ENCODE measurements around the gene MAPK14.

DNA sequence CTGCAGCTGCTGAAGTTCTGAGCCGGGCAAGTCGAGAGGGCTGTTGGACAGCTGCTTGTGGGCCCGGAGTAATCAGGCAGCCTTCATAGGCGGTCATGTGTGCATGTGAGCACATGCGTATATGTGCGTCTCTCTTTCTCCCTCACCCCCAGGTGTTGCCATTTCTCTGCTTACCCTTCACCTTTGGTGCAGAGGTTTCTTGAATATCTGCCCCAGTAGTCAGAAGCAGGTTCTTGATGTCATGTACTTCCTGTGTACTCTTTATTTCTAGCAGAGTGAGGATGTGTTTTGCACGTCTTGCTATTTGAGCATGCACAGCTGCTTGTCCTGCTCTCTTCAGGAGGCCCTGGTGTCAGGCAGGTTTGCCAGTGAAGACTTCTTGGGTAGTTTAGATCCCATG lies 81.5 kb downstream of the MAPK14 start:
- TF ChIP-seq, protein P1, sequence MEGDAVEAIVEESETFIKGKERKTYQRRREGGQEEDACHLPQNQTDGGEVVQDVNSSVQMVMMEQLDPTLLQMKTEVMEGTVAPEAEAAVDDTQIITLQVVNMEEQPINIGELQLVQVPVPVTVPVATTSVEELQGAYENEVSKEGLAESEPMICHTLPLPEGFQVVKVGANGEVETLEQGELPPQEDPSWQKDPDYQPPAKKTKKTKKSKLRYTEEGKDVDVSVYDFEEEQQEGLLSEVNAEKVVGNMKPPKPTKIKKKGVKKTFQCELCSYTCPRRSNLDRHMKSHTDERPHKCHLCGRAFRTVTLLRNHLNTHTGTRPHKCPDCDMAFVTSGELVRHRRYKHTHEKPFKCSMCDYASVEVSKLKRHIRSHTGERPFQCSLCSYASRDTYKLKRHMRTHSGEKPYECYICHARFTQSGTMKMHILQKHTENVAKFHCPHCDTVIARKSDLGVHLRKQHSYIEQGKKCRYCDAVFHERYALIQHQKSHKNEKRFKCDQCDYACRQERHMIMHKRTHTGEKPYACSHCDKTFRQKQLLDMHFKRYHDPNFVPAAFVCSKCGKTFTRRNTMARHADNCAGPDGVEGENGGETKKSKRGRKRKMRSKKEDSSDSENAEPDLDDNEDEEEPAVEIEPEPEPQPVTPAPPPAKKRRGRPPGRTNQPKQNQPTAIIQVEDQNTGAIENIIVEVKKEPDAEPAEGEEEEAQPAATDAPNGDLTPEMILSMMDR (IDR thresholded peaks at IDR 0.05; ENCODE audit: low read length), result no peak
- TF ChIP-seq EZH2 (IDR thresholded peaks at IDR 0.05; ENCODE audit: borderline replicate concordance, low read length), result no peak
